Measurements from ENCODE around the gene DNAJB13.

The DNAJB13 gene

GRCh38 chr11:74001822-74002286, 51.0 kb downstream of the DNAJB13 start:
- DNase-seq = no peak

DNA sequence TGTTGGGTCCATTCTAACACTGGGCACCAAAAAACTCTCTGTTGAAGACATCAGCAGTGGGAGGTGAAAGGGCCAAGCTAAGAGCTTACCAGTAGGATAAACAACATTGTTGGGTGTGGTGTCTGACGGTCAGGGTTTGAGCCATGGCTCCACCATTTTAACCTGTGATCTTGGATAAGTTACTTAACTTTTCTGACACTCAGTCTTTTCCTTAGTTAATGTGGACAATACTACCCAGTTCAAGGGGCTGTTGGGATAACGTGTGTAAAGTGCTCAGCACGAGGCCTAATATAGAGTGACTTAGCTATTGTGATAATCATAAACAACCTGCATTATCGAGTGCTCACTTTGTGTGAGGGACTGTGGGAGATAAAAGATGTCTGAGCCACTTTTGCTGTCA, 52.0 kb downstream of the DNAJB13 start:
- DNase-seq = no peak

- DNase-seq = no peak
Measured at GRCh38 chr11:74004046-74004695, 53.3 kb downstream of the DNAJB13 start.

DNA sequence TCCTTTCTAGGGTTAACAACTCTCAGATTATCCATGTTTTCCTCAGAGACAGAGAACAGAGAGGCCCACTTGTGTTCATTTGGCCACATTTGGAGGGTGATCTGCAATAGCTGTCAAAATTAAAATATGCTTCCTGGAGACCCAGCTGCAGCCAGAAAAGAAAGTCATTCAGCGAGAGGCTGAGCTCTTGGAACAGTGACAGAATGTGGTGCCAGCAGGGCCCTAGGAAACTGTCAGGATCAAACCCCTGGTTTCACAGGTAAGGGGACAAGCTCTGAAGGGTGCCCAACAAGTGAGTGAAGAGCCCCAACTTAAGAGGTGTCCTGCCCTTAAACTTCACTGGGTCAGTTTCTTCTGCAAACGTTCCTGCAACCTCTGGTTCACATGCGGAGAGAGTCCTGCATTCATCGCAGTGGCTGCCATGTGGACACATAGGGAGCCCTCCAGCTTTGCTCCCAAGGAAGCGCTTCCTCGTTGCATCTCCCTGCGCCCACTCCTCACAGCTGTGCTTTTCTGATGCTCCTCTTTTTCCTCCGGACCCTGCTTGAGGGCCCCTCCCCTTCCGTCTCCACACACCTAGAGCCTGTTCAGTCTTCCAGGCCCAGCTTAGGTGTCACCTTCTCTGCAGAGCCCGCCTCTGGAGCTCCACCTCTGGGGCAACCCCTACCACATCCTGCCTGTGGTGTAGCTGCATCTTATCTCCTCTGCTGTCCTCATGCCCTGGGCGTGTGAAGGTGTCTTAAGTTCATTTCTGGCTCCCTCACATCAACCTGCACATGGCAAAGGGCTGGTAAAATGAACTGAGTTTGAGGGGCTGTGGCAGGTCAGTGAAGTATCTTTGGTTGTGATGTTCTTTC, 54.2 kb downstream of the DNAJB13 start:
- DNase-seq = no peak

DNA sequence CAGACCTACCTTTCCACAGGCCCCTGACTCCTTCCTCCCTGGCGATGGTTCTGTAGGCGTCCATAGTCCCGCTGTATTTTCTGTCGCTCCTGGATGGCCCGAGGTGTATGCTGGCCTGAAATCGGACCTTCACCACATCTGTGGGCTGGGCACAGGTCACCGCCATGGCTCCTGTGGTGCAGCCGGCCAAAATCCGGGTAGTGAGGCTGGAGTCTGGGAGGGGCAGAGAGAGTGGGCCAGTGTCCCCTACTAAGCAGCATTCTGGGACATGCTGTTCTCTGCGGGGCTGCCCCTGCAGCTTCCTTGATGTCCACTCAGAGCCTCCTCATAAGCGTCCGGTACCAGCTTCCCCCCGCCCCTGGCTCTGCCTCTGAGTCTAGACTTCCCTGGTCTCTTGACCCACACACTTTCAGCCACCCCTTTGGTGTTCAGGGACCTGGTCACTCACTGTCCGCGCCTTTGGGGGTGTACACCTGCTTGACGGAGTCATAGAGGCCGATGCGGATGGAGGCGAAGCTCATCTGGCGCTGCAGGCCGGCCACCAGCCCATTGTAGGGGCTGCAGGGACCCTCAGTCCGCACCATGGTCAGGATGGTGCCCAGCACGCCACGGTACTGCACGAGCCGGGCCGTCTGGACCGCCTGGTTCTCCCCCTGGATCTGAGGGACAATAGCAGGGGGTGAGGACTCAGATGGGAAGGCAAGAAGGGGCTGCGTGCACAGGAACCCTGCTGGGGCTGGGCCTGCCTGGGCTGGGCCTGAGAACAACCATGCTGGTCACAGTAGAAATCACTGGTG, 55.1 kb downstream of the DNAJB13 start:
- no peak for DNase-seq

GRCh38 chr11:74006743-74007304, 56.0 kb downstream of the DNAJB13 start:
- no peak for DNase-seq

GRCh38 chr11:74007691-74008372, 57.0 kb downstream of the DNAJB13 start:
- DNase-seq = no peak

DNA sequence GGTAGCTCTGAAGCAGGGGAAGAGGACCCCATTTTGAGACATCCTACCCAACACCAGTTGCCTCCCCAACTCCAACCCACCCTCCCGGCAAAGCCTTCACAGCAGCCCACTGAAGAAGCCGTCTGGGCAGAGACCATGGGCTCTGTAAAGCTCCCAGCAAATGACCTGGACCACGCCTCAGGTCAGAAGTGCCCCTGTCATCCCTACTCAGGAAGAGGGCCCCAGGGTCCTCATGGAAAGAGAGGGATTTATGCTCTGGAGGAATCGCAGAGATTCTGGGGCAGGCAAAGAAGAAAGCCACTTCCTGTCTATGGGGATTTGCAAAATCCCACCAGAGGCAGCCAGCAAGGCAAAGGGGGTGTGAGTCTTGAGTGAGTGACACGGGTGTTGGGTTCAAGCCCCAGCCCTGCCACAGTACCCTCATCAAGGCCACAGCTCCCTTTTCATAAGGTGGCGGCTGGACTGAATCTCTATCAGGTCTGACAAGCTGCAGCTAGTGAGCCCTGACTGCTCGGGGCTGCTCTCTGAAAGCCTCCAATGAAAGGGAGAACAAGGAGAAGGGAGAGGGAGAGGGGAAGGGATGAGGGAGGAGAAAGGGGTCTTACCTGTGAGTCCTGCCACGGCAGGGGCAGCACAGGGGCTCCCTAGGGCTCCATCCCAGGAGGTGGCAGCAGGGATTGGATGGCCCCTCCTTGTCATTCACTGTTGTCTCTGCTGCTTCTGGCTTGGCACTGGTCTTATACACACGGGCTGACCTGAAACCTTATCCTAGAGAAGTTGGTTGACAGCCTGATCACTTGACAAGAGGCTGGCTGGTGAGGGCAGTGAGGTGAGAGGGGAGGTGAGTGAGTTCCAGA, 57.8 kb downstream of the DNAJB13 start, which contains the start of gene UCP3:
UCP3 (minus strand) TSS at position 713 of the 857 bp plus-strand sequence. CDS start 2,043 bp downstream, outside the sequence.
- DNase-seq = no peak

DNA sequence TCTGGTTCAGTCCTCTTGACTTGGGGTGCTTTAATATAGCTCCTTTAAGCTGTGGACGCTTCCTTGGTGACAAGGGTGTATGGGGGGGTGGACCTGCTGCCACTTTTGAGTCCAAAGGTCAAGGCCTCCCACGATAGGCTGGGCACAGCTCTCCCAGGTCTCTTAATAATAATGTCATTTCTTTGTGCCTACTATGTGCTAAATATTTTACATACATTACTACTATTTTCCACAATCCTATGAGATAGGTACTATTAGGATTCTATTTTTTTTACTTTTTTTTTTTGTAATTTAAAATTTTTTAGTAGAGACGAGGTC, 58.4 kb downstream of the DNAJB13 start:
- DNase-seq = no peak

DNA sequence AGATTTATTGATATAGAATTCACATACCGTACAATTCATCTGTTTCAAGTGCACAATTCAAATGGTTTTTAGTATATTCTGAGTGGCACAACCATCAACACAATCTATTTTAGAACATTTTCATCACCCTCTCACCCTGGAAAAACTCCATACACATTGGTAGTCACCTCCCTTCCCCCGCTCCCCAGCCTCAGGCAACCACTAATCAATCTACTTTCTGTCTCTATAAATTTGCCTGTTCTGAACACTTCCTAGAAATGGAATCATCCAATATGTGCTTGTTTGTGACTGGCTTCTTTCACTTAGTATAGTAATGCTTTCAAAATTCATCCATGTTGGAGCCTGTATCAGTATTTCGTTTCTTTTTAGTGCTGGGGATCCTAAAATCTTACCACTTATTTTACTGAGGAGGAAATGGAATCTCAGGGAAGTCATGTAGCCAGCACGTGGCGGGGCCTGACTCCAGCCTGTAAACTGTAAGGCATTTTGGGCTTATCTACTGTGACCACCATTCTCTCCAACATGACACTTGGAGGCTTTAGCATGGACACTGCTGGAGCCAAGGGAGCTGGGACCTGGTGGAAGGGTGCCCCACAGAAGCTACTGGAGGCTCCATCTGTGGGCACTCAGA, 59.0 kb downstream of the DNAJB13 start:
- DNase-seq = no peak

- peak in 1 of 2 donors; percentile 12 for DNase-seq
Measured at GRCh38 chr11:74010306-74011300, 59.8 kb downstream of the DNAJB13 start.

GRCh38 chr11:74011360-74012073, 60.7 kb downstream of the DNAJB13 start:
- peak in 1 of 2 donors; percentile 8 for DNase-seq

DNA sequence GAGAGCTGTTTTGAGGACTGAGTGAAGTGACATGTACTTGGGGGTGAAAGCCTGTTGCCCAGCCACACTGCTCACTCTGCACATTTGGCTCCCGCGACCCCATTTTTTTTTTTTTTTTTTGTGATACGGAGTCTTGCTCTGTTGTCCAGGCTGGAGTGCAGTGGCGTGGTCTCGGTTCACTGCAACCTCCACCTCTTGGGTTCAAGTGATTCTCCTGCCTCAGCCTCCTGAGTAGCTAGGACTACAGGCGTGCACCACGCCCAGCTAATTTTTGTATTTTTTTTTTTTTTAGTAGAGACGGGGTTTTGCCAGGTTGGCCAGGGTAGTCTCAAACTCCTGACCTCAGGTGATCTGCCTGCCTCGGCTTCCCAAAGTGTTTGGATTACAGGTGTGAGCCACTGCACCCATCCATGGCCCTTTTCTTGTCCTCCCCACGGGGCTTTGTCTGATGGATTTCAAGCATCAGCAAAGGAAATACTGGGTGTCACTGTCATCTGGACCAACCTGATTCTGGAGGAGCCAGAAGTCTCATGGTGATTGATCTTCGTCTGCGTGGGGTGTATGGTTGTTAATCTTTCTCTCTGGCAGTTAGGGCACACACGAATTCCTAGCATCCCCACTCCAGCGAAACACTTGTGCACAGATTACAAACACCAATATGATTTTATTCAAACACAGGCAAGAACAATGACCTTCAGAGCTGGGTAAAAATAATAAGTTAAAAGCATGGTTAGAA, 61.4 kb downstream of the DNAJB13 start:
- DNase-seq = no peak

- no peak for DNase-seq
Measured at GRCh38 chr11:74013141-74013540, 62.3 kb downstream of the DNAJB13 start.

GRCh38 chr11:74014880-74015279, 64.1 kb downstream of the DNAJB13 start:
- DNase-seq = peak in 1 of 2 donors; percentile 25

DNA sequence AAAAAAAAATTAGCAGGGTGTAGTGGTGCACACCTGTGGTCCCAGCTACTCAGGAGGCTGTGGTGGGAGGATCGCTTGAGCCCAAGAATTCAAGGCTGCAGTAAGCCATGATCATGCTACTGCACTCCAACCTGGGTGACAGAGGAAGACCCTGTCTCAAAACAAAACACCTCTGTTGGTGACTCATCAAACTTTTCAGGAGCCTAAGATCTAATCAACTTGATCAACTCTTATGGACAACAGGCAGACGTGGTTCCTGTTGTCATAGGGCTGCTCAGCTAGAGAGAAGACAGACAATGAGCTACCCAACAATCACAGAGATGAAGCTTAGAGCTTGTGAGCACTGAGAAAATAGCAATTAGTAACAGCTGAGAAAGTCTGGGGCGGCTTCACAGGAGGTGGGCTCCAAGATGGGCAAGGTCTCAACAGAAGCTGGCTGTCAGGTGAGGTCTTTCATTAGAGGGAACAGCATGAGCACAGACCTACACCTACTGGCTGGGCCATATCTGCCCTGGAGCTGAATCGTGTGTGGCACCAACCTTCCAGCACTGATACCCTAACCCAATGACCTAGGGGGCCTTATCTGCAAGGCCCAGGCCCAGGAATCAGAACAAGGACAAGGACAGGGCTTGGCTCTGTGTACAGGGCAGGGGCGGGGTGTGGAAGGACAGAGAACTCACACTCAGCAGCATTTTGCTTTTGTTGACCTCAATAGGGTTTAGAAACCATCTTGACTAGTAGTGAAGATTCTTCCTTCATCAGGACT, 65.3 kb downstream of the DNAJB13 start:
- DNase-seq = no peak

- no peak for DNase-seq
Measured at GRCh38 chr11:74017631-74018030, 66.8 kb downstream of the DNAJB13 start.

All from bone marrow (tissue), 2 donors.